H1 (cell line): ENCODE data around the gene GAS7. TPM values are rescaled to one million over a fixed set of nuclear protein-coding genes. Genes with fewer than 3 reads are reported as not detected.

Experiments
- CTCF ChIA-PET: fragments of 300-600 bp; sonication (Branson Sonifier 250); formaldehyde crosslinking; loops from one replicate; lab custom pipeline; 2021; ENCODE audit not compliant: partially characterized antibody; lab: Charles Lee
- POLR2A ChIA-PET: fragments of 300-600 bp; sonication (Branson Sonifier 250); formaldehyde crosslinking; loops from one replicate; lab custom pipeline; 2021; ENCODE audit warnings: inconsistent platforms; ENCODE audit not compliant: partially characterized antibody; lab: Charles Lee
- DNase-seq, 2 experiments: peaks; one replicate each; pipeline versions ENCODE4 v3.0.0 to v3.0.0-alpha.2; 2010 to 2022; ENCODE audit warnings: low spot score in 2 of 2, low read depth in 1 of 2, mixed read lengths in 1 of 2
- FAIRE-seq: peaks from 2 replicates; lab custom pipeline; 2011; peaks lifted over from hg19 to GRCh38; lab: Jason Lieb, UNC
- H2AFZ ChIP-seq: 2 replicates; pipeline ENCODE4 v1.8.1; 2012; ENCODE audit warnings: low read length, inconsistent platforms
- H2AK5ac ChIP-seq: 2 replicates; pipeline ENCODE4 v1.6.1; 2013; ENCODE audit warnings: low read depth, low read length
- H2BK120ac ChIP-seq: replicated peaks from 2 replicates; pipeline ENCODE3; 2013; ENCODE audit warnings: low read depth, low read length, inconsistent platforms
- H2BK12ac ChIP-seq: 2 replicates; pipeline ENCODE4 v1.6.1; 2013; ENCODE audit warnings: low read depth, low read length
- H2BK15ac ChIP-seq: 2 replicates; pipeline ENCODE4 v1.6.1; 2013; ENCODE audit warnings: low read length
- H2BK20ac ChIP-seq: 2 replicates; pipeline ENCODE4 v1.6.1; 2013; ENCODE audit warnings: low read length
- H2BK5ac ChIP-seq: 2 replicates; pipeline ENCODE4 v1.6.1; 2013; ENCODE audit warnings: low read depth, low read length
- H3K14ac ChIP-seq: 2 replicates; pipeline ENCODE4 v1.6.1; 2013; ENCODE audit warnings: inconsistent platforms; ENCODE audit not compliant: insufficient read length
- H3K18ac ChIP-seq: 2 replicates; pipeline ENCODE4 v1.6.1; 2013; ENCODE audit warnings: low read length; ENCODE audit errors: extremely low read depth
- H3K23ac ChIP-seq: 2 replicates; pipeline ENCODE4 v1.6.1; 2013; ENCODE audit warnings: inconsistent platforms; ENCODE audit not compliant: insufficient read length
- H3K23me2 ChIP-seq: 2 replicates; pipeline ENCODE4 v1.6.1; 2013; ENCODE audit warnings: low read depth, low read length
- H3K27ac ChIP-seq: 2 replicates; pipeline ENCODE4 v1.6.1; 2011; ENCODE audit warnings: low read depth, low read length, inconsistent platforms
- H3K27me3 ChIP-seq, 4 experiments: replicated peaks in 1 of 4; 1 replicate in 1 of 4; 2 replicates in 3 of 4; pipeline versions ENCODE4 v1.6.1 to v1.8.1; 2011 to 2013; ENCODE audit warnings: low read length in 3 of 4, mild to moderate bottlenecking in 3 of 4, inconsistent platforms in 2 of 4, mixed read lengths in 2 of 4, moderate library complexity in 1 of 4; ENCODE audit not compliant: control insufficient read depth in 3 of 4, insufficient read depth in 3 of 4; ENCODE audit errors: extremely low read depth in 1 of 4
- H3K36me3 ChIP-seq, 4 experiments: 2 replicates each; pipeline versions ENCODE4 v1.6.1 to v1.8.1; 2011 to 2013; ENCODE audit warnings: mild to moderate bottlenecking in 4 of 4, low read length in 3 of 4, moderate library complexity in 2 of 4, control low read depth in 1 of 4, inconsistent platforms in 1 of 4; ENCODE audit not compliant: insufficient read depth in 4 of 4, control insufficient read depth in 2 of 4
- H3K4ac ChIP-seq: replicated peaks from 2 replicates; pipeline ENCODE3; 2013; ENCODE audit warnings: low read length, low read depth, mixed read lengths, inconsistent platforms; ENCODE audit not compliant: insufficient read length
- H3K4me1 ChIP-seq, 4 experiments: replicated peaks in 1 of 4; 1 replicate in 1 of 4; 2 replicates in 3 of 4; pipeline versions ENCODE4 v1.6.1 to v1.8.1; 2011 to 2013; ENCODE audit warnings: low read length in 3 of 4, inconsistent platforms in 2 of 4, mixed read lengths in 1 of 4; ENCODE audit not compliant: insufficient read depth in 4 of 4, control insufficient read depth in 3 of 4
- H3K4me2 ChIP-seq, 2 experiments: 2 replicates each; pipeline versions ENCODE4 v1.6.1 to v1.8.1; 2011 to 2013; ENCODE audit warnings: low read depth in 2 of 2, low read length in 2 of 2, control low read depth in 1 of 2, inconsistent platforms in 1 of 2, mild to moderate bottlenecking in 1 of 2; ENCODE audit not compliant: insufficient read depth in 1 of 2
- H3K4me3 ChIP-seq, 4 experiments: fragments of 200-600, 300-600 bp in 1 of 4; sonication (generic), shearing (Covaris generic), sonication (Bioruptor Twin) in 1 of 4; 2 replicates each; pipeline versions ENCODE4 v1.5.1 to v1.8.1; 2011 to 2016; ENCODE audit warnings: low read length in 4 of 4, low read depth in 3 of 4, control low read depth in 2 of 4, inconsistent platforms in 2 of 4, mild to moderate bottlenecking in 2 of 4, mixed read lengths in 1 of 4, moderate library complexity in 1 of 4; ENCODE audit not compliant: insufficient read depth in 2 of 4; ENCODE audit errors: extremely low read depth in 1 of 4
- H3K56ac ChIP-seq: replicated peaks from 2 replicates; pipeline ENCODE3; 2013; ENCODE audit warnings: low read depth, mild to moderate bottlenecking, mixed read lengths, low read length, inconsistent platforms; ENCODE audit not compliant: insufficient read length
- H3K79me1 ChIP-seq: 2 replicates; pipeline ENCODE4 v1.6.1; 2013; ENCODE audit warnings: low read depth, low read length, control low read depth
- H3K79me2 ChIP-seq, 2 experiments: 2 replicates each; pipeline versions ENCODE4 v1.6.1 to v1.8.1; 2012 to 2013; ENCODE audit warnings: low read length in 2 of 2, mild to moderate bottlenecking in 2 of 2, inconsistent platforms in 1 of 2; ENCODE audit not compliant: insufficient read depth in 2 of 2, control insufficient read depth in 1 of 2
- H3K9ac ChIP-seq, 4 experiments: replicated peaks in 1 of 4; 1 replicate in 1 of 4; 2 replicates in 3 of 4; pipeline versions ENCODE4 v1.6.1 to v1.8.1; 2011 to 2013; ENCODE audit warnings: low read depth in 3 of 4, low read length in 3 of 4, control low read depth in 2 of 4, mild to moderate bottlenecking in 2 of 4, moderate library complexity in 2 of 4, inconsistent platforms in 1 of 4; ENCODE audit errors: extremely low read depth in 1 of 4
- H3K9me3 ChIP-seq, 2 experiments: 2 replicates each; pipeline versions ENCODE4 v1.6.1 to v1.8.1; 2012 to 2013; ENCODE audit warnings: mild to moderate bottlenecking in 2 of 2, moderate library complexity in 2 of 2, control low read depth in 1 of 2, inconsistent platforms in 1 of 2, low read depth in 1 of 2, low read length in 1 of 2, mixed read lengths in 1 of 2; ENCODE audit not compliant: insufficient read depth in 2 of 2
- H4K20me1 ChIP-seq, 2 experiments: replicated peaks in 1 of 2; 2 replicates each; pipeline versions ENCODE3 to v1.8.1; 2011 to 2013; ENCODE audit warnings: inconsistent platforms in 2 of 2, low read length in 2 of 2, mild to moderate bottlenecking in 1 of 2; ENCODE audit not compliant: insufficient read depth in 2 of 2, control insufficient read depth in 1 of 2
- H4K5ac ChIP-seq: 2 replicates; pipeline ENCODE4 v1.6.1; 2013; ENCODE audit warnings: low read length, low read depth, mixed read lengths, inconsistent platforms; ENCODE audit not compliant: insufficient read length
- H4K8ac ChIP-seq: 2 replicates; pipeline ENCODE4 v1.8.0; 2013; ENCODE audit warnings: mild to moderate bottlenecking, moderate library complexity, low read length, inconsistent platforms; ENCODE audit not compliant: insufficient read depth; ENCODE audit errors: extremely low read depth
- H4K91ac ChIP-seq: replicated peaks from 2 replicates; pipeline ENCODE3; 2013; ENCODE audit warnings: low read length, mixed read lengths, inconsistent platforms; ENCODE audit not compliant: insufficient read length
- EGR1 ChIP-seq: IDR thresholded peaks from 2 replicates; pipeline ENCODE4 v1.6.1; 2011; ENCODE audit warnings: low read depth, low read length, borderline replicate concordance
- POLR2AphosphoS5 ChIP-seq: IDR thresholded peaks from 2 replicates; pipeline ENCODE4 v1.6.1; 2011; ENCODE audit warnings: low read depth, low read length
- RXRA ChIP-seq: IDR thresholded peaks from 2 replicates; pipeline ENCODE4 v1.6.1; 2011; ENCODE audit warnings: low read depth, mild to moderate bottlenecking, low read length, moderate library complexity; ENCODE audit not compliant: insufficient read depth
- TBP ChIP-seq: IDR thresholded peaks from 2 replicates; pipeline ENCODE4 v1.6.1; 2011; ENCODE audit warnings: low read depth, low read length, improper control_type of control experiment
- TCF12 ChIP-seq: IDR thresholded peaks from 2 replicates; pipeline ENCODE4 v1.6.1; 2011; ENCODE audit warnings: low read depth, mild to moderate bottlenecking, low read length
- WGBS, 2 experiments: shearing (Covaris generic) in 1 of 2; methylation state at CpG; one replicate each; pipeline versions ENCODE4 v1.1.6 to v1.1.7; 2013 to 2015; ENCODE audit warnings: low lambda C conversion rate in 2 of 2, mixed read lengths in 2 of 2, inconsistent platforms in 1 of 2, low coverage in 1 of 2, missing lambda C conversion rate in 1 of 2; ENCODE audit not compliant: insufficient replicate concordance in 2 of 2, insufficient coverage in 1 of 2, insufficient read length in 1 of 2; ENCODE audit errors: extremely low coverage in 1 of 2, missing lambda C conversion rate in 1 of 2; 5-methylcytosine and 5-hydroxymethylcytosine counted together
- polyA plus RNA-seq, 7 experiments: library from polyadenylated mRNA; depleted of rRNA in 3 of 7; stranded (reverse) in 5 of 7; unstranded in 2 of 7; fragments of >200 nt in 5 of 7; fragments of 200-250 nt in 2 of 7; gene quantifications; 1 replicate in 5 of 7; 2 replicates in 1 of 7; 4 replicates in 1 of 7; pipeline versions ENCODE4 v1.2.1 to v1.2.3, GENCODE V29; 2011 to 2013; ENCODE audit warnings: missing spikeins in 2 of 7, mixed read lengths in 2 of 7
- total RNA-seq: library from RNA; stranded (reverse); fragmentation: NEBNext Ultra II Directional; extraction: Animal tissue kit (Norgen Biotek cat#: 25700); gene quantifications from 2 replicates; pipeline ENCODE4 v1.2.1, GENCODE V29; 2021
- TF ChIP-seq, protein P1 (sequence below): IDR thresholded peaks from 2 replicates; pipeline ENCODE4 v1.6.1; 2012; ENCODE audit warnings: inconsistent platforms

Gene GAS7
- total and polyA plus RNA-seq, 2 of the 8 experiments (the other 6 are each of a cell fraction or from before 2014, with no cell fraction given) = 5.0 to 14.5 TPM

DNA sequence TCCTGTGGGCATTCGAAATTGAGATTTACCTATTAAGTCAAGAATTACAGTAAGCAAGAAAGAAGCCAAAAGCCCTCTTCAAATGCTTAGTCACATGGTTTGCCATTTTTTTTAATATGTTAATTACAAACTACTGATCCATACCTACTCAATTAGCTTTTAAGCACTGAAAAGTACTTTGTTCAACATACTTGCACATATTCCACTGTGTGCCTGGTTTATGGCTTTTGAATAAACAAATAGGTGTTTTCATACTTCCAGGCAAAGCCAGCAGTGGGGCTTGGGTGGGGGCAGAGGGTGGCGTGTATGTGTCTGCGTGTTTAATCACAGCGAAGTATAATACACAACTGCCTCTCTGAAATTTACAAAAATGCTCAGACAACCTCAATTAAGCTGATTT, 51.4 kb downstream of the GAS7 start:
- H2BK5ac ChIP-seq = no peak overlapping the region
- no peaks in the 10 kb centered on the region for H3K36me3 ChIP-seq
- H3K79me1 ChIP-seq = no peaks in the 10 kb centered on the region
- no peak overlapping the region for H3K4me3 ChIP-seq
- H3K9me3 ChIP-seq = no peaks in the 10 kb centered on the region
- no peak for DNase-seq
- no peaks in the 10 kb centered on the region for H3K79me2 ChIP-seq
- H3K23me2 ChIP-seq = no peaks in the 10 kb centered on the region; the same call in 1 of the 2 replicates
- no peaks in the 10 kb centered on the region for H4K20me1 ChIP-seq
- no peak overlapping the region for H2BK12ac ChIP-seq
- H3K27ac ChIP-seq = no peak overlapping the region
- H3K14ac ChIP-seq = no peak overlapping the region
- no peak overlapping the region for H3K4me2 ChIP-seq
- H4K8ac ChIP-seq = no peak overlapping the region
- no peaks in the 10 kb centered on the region for H3K4me1 ChIP-seq
- H2AFZ ChIP-seq = no peak overlapping the region
- no peak overlapping the region for H4K5ac ChIP-seq
- H3K27me3 ChIP-seq = no peaks in the 10 kb centered on the region
- no peak overlapping the region for H2AK5ac ChIP-seq
- H3K56ac ChIP-seq = no peak overlapping the region
- no peak overlapping the region for H2BK15ac ChIP-seq
- TF ChIP-seq TCF12 (no peak), RXRA (no peak), TBP (no peak), POLR2AphosphoS5 (no peak), EGR1 (no peak)
- TF ChIP-seq, protein P1, sequence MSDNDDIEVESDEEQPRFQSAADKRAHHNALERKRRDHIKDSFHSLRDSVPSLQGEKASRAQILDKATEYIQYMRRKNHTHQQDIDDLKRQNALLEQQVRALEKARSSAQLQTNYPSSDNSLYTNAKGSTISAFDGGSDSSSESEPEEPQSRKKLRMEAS = no peak
- no peak overlapping the region for H2BK20ac ChIP-seq
- CTCF ChIA-PET = interaction anchor here (0.7 to 1.6 kb wide), 4 partner anchors 28 to 165 kb away, joined by 3 to 5 read pairs (median 3); no protein-coding TSS in a partner anchor
- no peak overlapping the region for H4K91ac ChIP-seq
- H3K9ac ChIP-seq = no peak overlapping the region
- H3K18ac ChIP-seq = no peak overlapping the region
- no peak overlapping the region for H3K23ac ChIP-seq
- WGBS, 2 experiments = 92% methylated on average over 4 of the region's 4 CpGs; no CpG with 5 or more reads in 1 of the 2 experiments
- FAIRE-seq = no peak
- POLR2A ChIA-PET = interaction anchor here (1.6 kb wide), 1 partner anchor 22 kb away, joined by 4 read pairs; no protein-coding TSS in a partner anchor
- no peak overlapping the region for H3K4ac ChIP-seq
- H2BK120ac ChIP-seq = no peak overlapping the region
